Transverse colon (tissue), 1 donor: ENCODE measurements around the gene PABPN1L.

Source experiments
- EP300 ChIP-seq: sonication (generic); formaldehyde crosslinking; IDR thresholded peaks from one replicate; pipeline ENCODE4 v1.6.1; 2017; ENCODE audit warnings: antibody characterized with exemption, low read depth
- POLR2A ChIP-seq: fragments of 450-650 bp; IDR thresholded peaks from one replicate; pipeline ENCODE4 v1.6.1; 2016; ENCODE audit warnings: antibody characterized with exemption, mild to moderate bottlenecking, moderate library complexity

GRCh38 chr16:88871349-88871702 lies 4.9 kb upstream of the PABPN1L start:
- no peak for TF ChIP-seq POLR2A
- TF ChIP-seq EP300, result no peak
